HL-60 (cell line): ENCODE data around the gene LAMC2.

Source experiments
- DNase-seq, 2 experiments: peaks; one replicate each; pipeline ENCODE4 v3.0.0-alpha.2; 2010 to 2020; ENCODE audit warnings: low read depth in 1 of 2, low spot score in 1 of 2
- H3K27ac ChIP-seq: fragments of 250-450 bp; sonication (Bioruptor Pico); replicated peaks from 2 replicates; pipeline ENCODE4 v1.5.1; 2020; ENCODE audit warnings: mild to moderate bottlenecking, moderate library complexity
- H3K27me3 ChIP-seq: fragments of 250-450 bp; sonication (Bioruptor Pico); 2 replicates; pipeline ENCODE4 v1.5.1; 2021; ENCODE audit warnings: mild to moderate bottlenecking, moderate library complexity; ENCODE audit not compliant: insufficient read depth, poor library complexity, severe bottlenecking
- H3K4me3 ChIP-seq: replicated peaks from 2 replicates; pipeline ENCODE4 v1.5.1; 2011; ENCODE audit warnings: mild to moderate bottlenecking, control low read depth, low read length; ENCODE audit not compliant: insufficient read depth
- CTCF ChIP-seq: IDR thresholded peaks from one replicate; pipeline ENCODE4 v1.5.1; 2011; ENCODE audit warnings: low read length, control low read depth, inconsistent platforms; ENCODE audit not compliant: insufficient read depth
- GABPA ChIP-seq: IDR thresholded peaks from 2 replicates; pipeline ENCODE4 v1.6.1; 2012; ENCODE audit warnings: low read depth
- POLR2AphosphoS5 ChIP-seq: IDR thresholded peaks from 2 replicates; pipeline ENCODE4 v1.6.1; 2012; ENCODE audit warnings: low read depth
- REST ChIP-seq: IDR thresholded peaks from 2 replicates; pipeline ENCODE4 v1.6.1; 2012; ENCODE audit warnings: low read depth; ENCODE audit not compliant: insufficient replicate concordance
- SPI1 ChIP-seq: IDR thresholded peaks from 2 replicates; pipeline ENCODE4 v1.6.1; 2012; ENCODE audit warnings: low read depth, mild to moderate bottlenecking, borderline replicate concordance

The LAMC2 gene

GRCh38 chr1:183191833-183192232 is 5.8 kb downstream of the LAMC2 start:
- TF ChIP-seq POLR2AphosphoS5 = no peak
- TF ChIP-seq GABPA = no peak
- TF ChIP-seq SPI1 = no peak
- no peak for TF ChIP-seq CTCF
- TF ChIP-seq REST = no peak
- no peak overlapping the region for H3K4me3 ChIP-seq
- H3K27me3 ChIP-seq = peaks cover 1% of the 10 kb centered on the region
- no peak overlapping the region for H3K27ac ChIP-seq
- DNase-seq = no peak

GRCh38 chr1:183193963-183194525 is 8.0 kb downstream of the LAMC2 start:
- Histone ChIP-seq H3K27me3 (no peaks in the 10 kb centered on the region), H3K27ac (no peak overlapping the region), H3K4me3 (no peak overlapping the region)
- no peak for DNase-seq
- TF ChIP-seq CTCF (no peak), REST (no peak), SPI1 (no peak), GABPA (no peak), POLR2AphosphoS5 (no peak)

- DNase-seq = peak in 1 of 2 experiments; percentile 3
- Histone ChIP-seq H3K27ac (no peak overlapping the region), H3K27me3 (no peaks in the 10 kb centered on the region), H3K4me3 (no peak overlapping the region)
- TF ChIP-seq POLR2AphosphoS5 = peak; percentile 35; the same call in 1 of the 2 replicates
- no peak for TF ChIP-seq CTCF
Observed at GRCh38 chr1:183194527-183195141, 8.6 kb downstream of the LAMC2 start.
